Liver (tissue), 9 donors: ENCODE measurements around the gene CCDC66. TPM values are rescaled to one million over a fixed set of nuclear protein-coding genes. Genes with fewer than 3 reads are reported as not detected.
A peak's percentile ranks its signal among the peaks of the same experiment; 100 is the strongest.

ENCODE experiments used
- DNase-seq: peaks from one replicate; pipeline ENCODE4 v3.0.0-alpha.2; 2017; ENCODE audit warnings: low spot score
- H3K27ac ChIP-seq, 2 donors: one replicate each; pipeline ENCODE4 v1.7.0; 2013; ENCODE audit warnings: inconsistent platforms in 2 of 2, low read length in 2 of 2, control low read depth in 1 of 2, low read depth in 1 of 2, mild to moderate bottlenecking in 1 of 2
- H3K27me3 ChIP-seq, 4 donors: one replicate each; pipeline versions ENCODE4 v1.6.1 to v1.7.0; 2013; ENCODE audit warnings: low read length in 3 of 4, inconsistent platforms in 1 of 4, mild to moderate bottlenecking in 1 of 4, moderate library complexity in 1 of 4; ENCODE audit not compliant: control insufficient read depth in 4 of 4, insufficient read depth in 4 of 4
- H3K36me3 ChIP-seq, 4 donors: one replicate each; pipeline versions ENCODE4 v1.6.1 to v1.7.0; 2013; ENCODE audit warnings: low read length in 3 of 4, mild to moderate bottlenecking in 3 of 4, low read depth in 1 of 4, moderate library complexity in 1 of 4; ENCODE audit not compliant: control insufficient read depth in 4 of 4, insufficient read depth in 3 of 4
- H3K4me1 ChIP-seq, 4 donors: one replicate each; pipeline versions ENCODE4 v1.6.1 to v1.7.0; 2013; ENCODE audit warnings: low read length in 3 of 4, mild to moderate bottlenecking in 3 of 4, moderate library complexity in 1 of 4; ENCODE audit not compliant: control insufficient read depth in 4 of 4, insufficient read depth in 4 of 4
- H3K4me3 ChIP-seq, 3 donors: one replicate each; pipeline versions ENCODE4 v1.6.1 to v1.7.0; 2013; ENCODE audit warnings: low read length in 3 of 3, control low read depth in 1 of 3, low read depth in 1 of 3, mild to moderate bottlenecking in 1 of 3
- H3K9ac ChIP-seq, 2 donors: one replicate each; pipeline ENCODE4 v1.7.0; 2013; ENCODE audit warnings: low read length in 2 of 2, mild to moderate bottlenecking in 2 of 2, moderate library complexity in 2 of 2, control low read depth in 1 of 2, low read depth in 1 of 2
- H3K9me3 ChIP-seq, 4 donors: one replicate each; pipeline versions ENCODE4 v1.6.1 to v1.7.0; 2013; ENCODE audit warnings: low read length in 3 of 4; ENCODE audit not compliant: control insufficient read depth in 4 of 4
- ATF3 ChIP-seq: IDR thresholded peaks from 2 replicates; pipeline ENCODE4 v1.6.1; 2016; ENCODE audit warnings: antibody characterized with exemption
- CTCF ChIP-seq: fragments of 150-350 bp; IDR thresholded peaks from 2 replicates; pipeline ENCODE4 v1.5.1; 2017; ENCODE audit warnings: improper control_type of control experiment, low read depth, low read length; ENCODE audit not compliant: missing input control
- EGR1 ChIP-seq, 2 donors: IDR thresholded peaks; 2 replicates each; pipeline ENCODE4 v1.6.1; 2016 to 2018; ENCODE audit warnings: antibody characterized with exemption in 2 of 2, low read depth in 2 of 2
- FOXA1 ChIP-seq: IDR thresholded peaks from 2 replicates; pipeline ENCODE4 v1.6.1; 2016; ENCODE audit warnings: antibody characterized with exemption
- FOXA2 ChIP-seq: IDR thresholded peaks from 2 replicates; pipeline ENCODE4 v1.6.1; 2016; ENCODE audit warnings: antibody characterized with exemption
- GABPA ChIP-seq, 2 donors: IDR thresholded peaks in 1 of 2; conservative IDR thresholded peaks in 1 of 2; 2 replicates each; pipeline ENCODE4 v1.6.1; 2016; ENCODE audit warnings: antibody characterized with exemption in 2 of 2, mild to moderate bottlenecking in 1 of 2, moderate library complexity in 1 of 2
- HNF4A ChIP-seq, 2 donors: conservative IDR thresholded peaks; 2 replicates each; pipeline ENCODE4 v1.6.1; 2016; ENCODE audit warnings: antibody characterized with exemption in 2 of 2, mild to moderate bottlenecking in 2 of 2
- HNF4G ChIP-seq: IDR thresholded peaks from 2 replicates; pipeline ENCODE4 v1.6.1; 2016; ENCODE audit warnings: antibody characterized with exemption
- JUND ChIP-seq, 2 donors: IDR thresholded peaks; 2 replicates each; pipeline ENCODE4 v1.6.1; 2016; ENCODE audit warnings: antibody characterized with exemption in 2 of 2
- NR2F2 ChIP-seq: IDR thresholded peaks from 2 replicates; pipeline ENCODE4 v1.6.1; 2016; ENCODE audit warnings: antibody characterized with exemption
- SP1 ChIP-seq: IDR thresholded peaks from 2 replicates; pipeline ENCODE4 v1.6.1; 2018; ENCODE audit warnings: antibody characterized with exemption, mild to moderate bottlenecking
- TAF1 ChIP-seq: conservative IDR thresholded peaks from 2 replicates; pipeline ENCODE4 v1.6.1; 2016; ENCODE audit warnings: antibody characterized with exemption, mild to moderate bottlenecking
- YY1 ChIP-seq: IDR thresholded peaks from 2 replicates; pipeline ENCODE4 v1.6.1; 2016; ENCODE audit warnings: antibody characterized with exemption, mild to moderate bottlenecking
- ZBTB33 ChIP-seq: IDR thresholded peaks from 2 replicates; pipeline ENCODE4 v1.6.1; 2016; ENCODE audit warnings: antibody characterized with exemption
- WGBS: extraction: QIAGEN DNeasy Blood & Tissue Kit; methylation state at CpG from one replicate; pipeline ENCODE4 v1.1.7; 2013; 5-methylcytosine and 5-hydroxymethylcytosine counted together
- polyA plus RNA-seq, 2 donors: library from polyadenylated mRNA; stranded (reverse) in 1 of 2; unstranded in 1 of 2; fragments of 200-250 nt in 1 of 2; fragments of >200 nt in 1 of 2; fragmentation: Nextera tagmentation in 1 of 2; extraction: Ambion mirVana in 1 of 2; gene quantifications; one replicate each; pipeline versions ENCODE4 v1.2.1 to v1.2.3, GENCODE V29; 2013 to 2015
- total RNA-seq, 2 donors: library from RNA; depleted of rRNA; stranded (reverse); fragments of >200 nt; gene quantifications; one replicate each; pipeline ENCODE4 v1.2.3, GENCODE V29; 2014
- donor health status: healthy.
- donor health status: healthy.
- donor health status: healthy.
- donor health status: healthy.
- donor health status: healthy.

The CCDC66 gene
- total RNA-seq (10 to 100 TPM; 14.6 to 23.3 TPM), polyA plus RNA-seq (1 to 10 TPM; 2.1 to 8.9 TPM)

GRCh38 chr3:56556908-56557830 is at the start of gene CCDC66:
CCDC66 (plus strand) TSS chr3:56557175; CDS start chr3:56557243, 68 bp downstream.
- peaks cover 0 to 9% (median 3%) of the 10 kb centered on the region in 4 donors for H3K36me3 ChIP-seq
- WGBS: under 1% methylated on average over 54 of the region's 54 CpGs

GRCh38 chr3:56519641-56520040 is 37.3 kb upstream of the CCDC66 start:
- Histone ChIP-seq H3K9ac (no peak overlapping the region), H3K36me3 (no peaks in the 10 kb centered on the region), H3K9me3 (no peaks in the 10 kb centered on the region), H3K27ac (no peak overlapping the region), H3K4me1 (no peaks in the 10 kb centered on the region), H3K27me3 (no peaks in the 10 kb centered on the region), H3K4me3 (no peak overlapping the region)
- 38% methylated on average over 1 of the region's 1 CpG for WGBS
- DNase-seq: no peak
- TF ChIP-seq GABPA (IDR thresholded peaks at IDR 0.05 in 1 of 2, conservative IDR thresholded peaks at IDR 0.05 in 1 of 2): no peak
- no peak for TF ChIP-seq FOXA1
- no peak for TF ChIP-seq ATF3
- TF ChIP-seq ZBTB33: no peak
- no peak for TF ChIP-seq FOXA2
- no peak for TF ChIP-seq EGR1 (IDR thresholded peaks at IDR 0.05; ENCODE audit: low read depth in 2 of 2)
- no peak for TF ChIP-seq CTCF
- TF ChIP-seq JUND (IDR thresholded peaks at IDR 0.05): no peak
- no peak for TF ChIP-seq NR2F2
- no peak for TF ChIP-seq HNF4A (conservative IDR thresholded peaks at IDR 0.05)
- no peak for TF ChIP-seq TAF1
- no peak for TF ChIP-seq YY1

More at GRCh38 chr3:56556908-56557830, at the start of gene CCDC66:
- peaks cover 2 to 12% (median 7%) of the 10 kb centered on the region in 4 donors for H3K4me1 ChIP-seq
- peak within 1 kb of the TSS; percentile 71 to 93 (median 76) for H3K4me3 ChIP-seq
- peak; percentile 94 for DNase-seq
- no peak for TF ChIP-seq HNF4A (conservative IDR thresholded peaks at IDR 0.05)
- TF ChIP-seq EGR1 (IDR thresholded peaks at IDR 0.05; ENCODE audit: low read depth in 2 of 2): no peak
- TF ChIP-seq CTCF: peak; percentile 29
- TF ChIP-seq NR2F2: no peak
- TF ChIP-seq SP1: peak; percentile 91
- TF ChIP-seq HNF4G: no peak
- H3K9me3 ChIP-seq: no peaks in the 10 kb centered on the region
- peak within 1 kb of the TSS; percentile 49 to 69 for H3K27ac ChIP-seq
- H3K9ac ChIP-seq: peak within 1 kb of the TSS; percentile 72 to 84
- no peaks in the 10 kb centered on the region for H3K27me3 ChIP-seq
